Measurements from ENCODE around the gene LEF1. TPM values are rescaled to one million over a fixed set of nuclear protein-coding genes. Genes with fewer than 3 reads are reported as not detected.

The LEF1 gene
- total and polyA plus RNA-seq, 2 of the 8 experiments (the other 6 are each of a cell fraction or from before 2014, with no cell fraction given) = 2.6 to 5.2 TPM

DNA sequence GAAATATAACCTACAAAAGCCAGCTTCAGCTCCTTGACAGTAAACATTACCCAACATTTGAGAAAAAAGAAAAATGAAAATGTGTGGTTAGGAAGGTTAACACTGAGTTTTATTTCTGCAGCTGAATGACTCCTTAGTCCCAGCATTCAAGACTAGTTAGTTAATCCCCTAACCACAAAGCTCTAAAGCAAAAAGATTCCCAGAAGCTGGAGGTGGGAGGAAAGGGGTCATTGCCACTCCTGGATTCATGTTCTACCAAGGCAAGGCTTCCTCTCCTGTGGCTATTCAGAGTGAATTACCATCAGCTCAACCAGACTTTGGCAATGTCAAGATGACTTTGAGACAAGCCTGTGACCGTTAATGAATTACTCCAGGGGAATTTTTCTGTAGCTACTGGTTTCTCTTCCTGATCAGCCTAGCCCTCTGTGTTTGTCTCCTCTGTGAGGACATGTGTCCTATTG, 115.5 kb downstream of the LEF1 start (continued):
- TF ChIP-seq, protein P1, sequence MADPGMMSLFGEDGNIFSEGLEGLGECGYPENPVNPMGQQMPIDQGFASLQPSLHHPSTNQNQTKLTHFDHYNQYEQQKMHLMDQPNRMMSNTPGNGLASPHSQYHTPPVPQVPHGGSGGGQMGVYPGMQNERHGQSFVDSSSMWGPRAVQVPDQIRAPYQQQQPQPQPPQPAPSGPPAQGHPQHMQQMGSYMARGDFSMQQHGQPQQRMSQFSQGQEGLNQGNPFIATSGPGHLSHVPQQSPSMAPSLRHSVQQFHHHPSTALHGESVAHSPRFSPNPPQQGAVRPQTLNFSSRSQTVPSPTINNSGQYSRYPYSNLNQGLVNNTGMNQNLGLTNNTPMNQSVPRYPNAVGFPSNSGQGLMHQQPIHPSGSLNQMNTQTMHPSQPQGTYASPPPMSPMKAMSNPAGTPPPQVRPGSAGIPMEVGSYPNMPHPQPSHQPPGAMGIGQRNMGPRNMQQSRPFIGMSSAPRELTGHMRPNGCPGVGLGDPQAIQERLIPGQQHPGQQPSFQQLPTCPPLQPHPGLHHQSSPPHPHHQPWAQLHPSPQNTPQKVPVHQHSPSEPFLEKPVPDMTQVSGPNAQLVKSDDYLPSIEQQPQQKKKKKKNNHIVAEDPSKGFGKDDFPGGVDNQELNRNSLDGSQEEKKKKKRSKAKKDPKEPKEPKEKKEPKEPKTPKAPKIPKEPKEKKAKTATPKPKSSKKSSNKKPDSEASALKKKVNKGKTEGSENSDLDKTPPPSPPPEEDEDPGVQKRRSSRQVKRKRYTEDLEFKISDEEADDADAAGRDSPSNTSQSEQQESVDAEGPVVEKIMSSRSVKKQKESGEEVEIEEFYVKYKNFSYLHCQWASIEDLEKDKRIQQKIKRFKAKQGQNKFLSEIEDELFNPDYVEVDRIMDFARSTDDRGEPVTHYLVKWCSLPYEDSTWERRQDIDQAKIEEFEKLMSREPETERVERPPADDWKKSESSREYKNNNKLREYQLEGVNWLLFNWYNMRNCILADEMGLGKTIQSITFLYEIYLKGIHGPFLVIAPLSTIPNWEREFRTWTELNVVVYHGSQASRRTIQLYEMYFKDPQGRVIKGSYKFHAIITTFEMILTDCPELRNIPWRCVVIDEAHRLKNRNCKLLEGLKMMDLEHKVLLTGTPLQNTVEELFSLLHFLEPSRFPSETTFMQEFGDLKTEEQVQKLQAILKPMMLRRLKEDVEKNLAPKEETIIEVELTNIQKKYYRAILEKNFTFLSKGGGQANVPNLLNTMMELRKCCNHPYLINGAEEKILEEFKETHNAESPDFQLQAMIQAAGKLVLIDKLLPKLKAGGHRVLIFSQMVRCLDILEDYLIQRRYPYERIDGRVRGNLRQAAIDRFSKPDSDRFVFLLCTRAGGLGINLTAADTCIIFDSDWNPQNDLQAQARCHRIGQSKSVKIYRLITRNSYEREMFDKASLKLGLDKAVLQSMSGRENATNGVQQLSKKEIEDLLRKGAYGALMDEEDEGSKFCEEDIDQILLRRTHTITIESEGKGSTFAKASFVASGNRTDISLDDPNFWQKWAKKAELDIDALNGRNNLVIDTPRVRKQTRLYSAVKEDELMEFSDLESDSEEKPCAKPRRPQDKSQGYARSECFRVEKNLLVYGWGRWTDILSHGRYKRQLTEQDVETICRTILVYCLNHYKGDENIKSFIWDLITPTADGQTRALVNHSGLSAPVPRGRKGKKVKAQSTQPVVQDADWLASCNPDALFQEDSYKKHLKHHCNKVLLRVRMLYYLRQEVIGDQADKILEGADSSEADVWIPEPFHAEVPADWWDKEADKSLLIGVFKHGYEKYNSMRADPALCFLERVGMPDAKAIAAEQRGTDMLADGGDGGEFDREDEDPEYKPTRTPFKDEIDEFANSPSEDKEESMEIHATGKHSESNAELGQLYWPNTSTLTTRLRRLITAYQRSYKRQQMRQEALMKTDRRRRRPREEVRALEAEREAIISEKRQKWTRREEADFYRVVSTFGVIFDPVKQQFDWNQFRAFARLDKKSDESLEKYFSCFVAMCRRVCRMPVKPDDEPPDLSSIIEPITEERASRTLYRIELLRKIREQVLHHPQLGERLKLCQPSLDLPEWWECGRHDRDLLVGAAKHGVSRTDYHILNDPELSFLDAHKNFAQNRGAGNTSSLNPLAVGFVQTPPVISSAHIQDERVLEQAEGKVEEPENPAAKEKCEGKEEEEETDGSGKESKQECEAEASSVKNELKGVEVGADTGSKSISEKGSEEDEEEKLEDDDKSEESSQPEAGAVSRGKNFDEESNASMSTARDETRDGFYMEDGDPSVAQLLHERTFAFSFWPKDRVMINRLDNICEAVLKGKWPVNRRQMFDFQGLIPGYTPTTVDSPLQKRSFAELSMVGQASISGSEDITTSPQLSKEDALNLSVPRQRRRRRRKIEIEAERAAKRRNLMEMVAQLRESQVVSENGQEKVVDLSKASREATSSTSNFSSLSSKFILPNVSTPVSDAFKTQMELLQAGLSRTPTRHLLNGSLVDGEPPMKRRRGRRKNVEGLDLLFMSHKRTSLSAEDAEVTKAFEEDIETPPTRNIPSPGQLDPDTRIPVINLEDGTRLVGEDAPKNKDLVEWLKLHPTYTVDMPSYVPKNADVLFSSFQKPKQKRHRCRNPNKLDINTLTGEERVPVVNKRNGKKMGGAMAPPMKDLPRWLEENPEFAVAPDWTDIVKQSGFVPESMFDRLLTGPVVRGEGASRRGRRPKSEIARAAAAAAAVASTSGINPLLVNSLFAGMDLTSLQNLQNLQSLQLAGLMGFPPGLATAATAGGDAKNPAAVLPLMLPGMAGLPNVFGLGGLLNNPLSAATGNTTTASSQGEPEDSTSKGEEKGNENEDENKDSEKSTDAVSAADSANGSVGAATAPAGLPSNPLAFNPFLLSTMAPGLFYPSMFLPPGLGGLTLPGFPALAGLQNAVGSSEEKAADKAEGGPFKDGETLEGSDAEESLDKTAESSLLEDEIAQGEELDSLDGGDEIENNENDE (IDR thresholded peaks at IDR 0.05; ENCODE audit: insufficient replicate concordance, low read length) = no peak
- no peak for TF ChIP-seq POU5F1 (IDR thresholded peaks at IDR 0.05; ENCODE audit: low read depth, low read length)
- TF ChIP-seq RBBP5 (IDR thresholded peaks at IDR 0.05; ENCODE audit: borderline replicate concordance, low read depth, low read length) = no peak
- TF ChIP-seq HDAC6 (IDR thresholded peaks at IDR 0.05; ENCODE audit: low read depth, low read length) = no peak
- no peak for TF ChIP-seq SIRT6 (IDR thresholded peaks at IDR 0.05; ENCODE audit: low read length)
- TF ChIP-seq POLR2A (IDR thresholded peaks at IDR 0.05; ENCODE audit: control extremely low read depth in 1 of 2, low read depth in 2 of 2, low read length in 2 of 2) = no peak
- no peak for TF ChIP-seq GABPA (IDR thresholded peaks at IDR 0.05; ENCODE audit: borderline replicate concordance, insufficient read depth, low read length)
- TF ChIP-seq BRCA1 (IDR thresholded peaks at IDR 0.05; ENCODE audit: low read depth, low read length) = no peak
- TF ChIP-seq SP1 (IDR thresholded peaks at IDR 0.05; ENCODE audit: low read depth, low read length) = no peak
- TF ChIP-seq SRF (IDR thresholded peaks at IDR 0.05; ENCODE audit: low read depth, low read length) = no peak
- no peak for TF ChIP-seq KDM1A (IDR thresholded peaks at IDR 0.05; ENCODE audit: borderline replicate concordance, low read length)
- TF ChIP-seq RFX5 (IDR thresholded peaks at IDR 0.05; ENCODE audit: borderline replicate concordance, low read depth, low read length) = no peak

Measured in H1 (cell line).